ENCODE measurements around the gene CITED2.

Gene CITED2

DNA sequence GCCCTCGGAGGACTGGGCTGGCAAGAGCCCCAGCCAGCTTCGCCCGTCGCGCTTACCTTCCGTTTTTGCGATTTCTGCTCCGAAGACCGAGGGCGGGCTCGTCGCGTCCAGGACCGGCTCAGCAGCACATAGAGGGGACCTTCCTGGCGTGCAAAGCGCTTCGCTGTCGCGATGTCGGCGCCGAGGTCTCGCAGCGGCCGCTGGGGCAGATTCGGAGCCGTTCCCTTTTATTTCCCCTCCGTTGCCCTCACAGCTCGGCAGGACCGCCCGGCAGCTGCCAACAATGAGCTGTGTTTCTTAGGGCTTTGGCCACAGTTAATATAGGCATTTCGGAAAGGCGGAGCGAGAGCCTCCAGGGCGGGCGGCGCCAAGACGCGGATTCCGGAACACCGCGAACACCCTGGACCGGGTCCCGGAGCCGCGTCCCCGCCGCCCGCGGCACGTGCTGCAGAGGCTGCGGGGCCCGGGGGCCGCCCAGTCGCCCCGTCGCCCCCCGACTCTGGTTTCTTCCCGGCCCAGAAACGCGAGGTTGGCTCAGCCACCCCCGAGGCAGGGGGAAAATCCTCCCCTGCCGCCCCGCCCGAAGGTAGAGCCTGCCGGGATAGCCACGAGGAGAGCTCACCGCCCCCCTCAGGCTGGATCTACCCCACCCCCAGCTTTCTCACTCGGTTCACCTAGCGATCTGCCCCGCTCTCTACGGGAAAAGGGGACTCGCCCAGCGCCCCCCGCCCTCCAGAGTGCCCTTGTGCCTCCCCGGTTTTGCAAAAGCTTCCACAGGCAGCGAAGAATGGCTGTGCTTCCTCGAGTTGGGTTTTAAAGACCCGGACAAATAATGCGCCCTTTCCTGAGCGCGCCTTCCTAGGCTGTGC is at the start of gene CITED2 (continued):
- TF ChIP-seq, protein P1, sequence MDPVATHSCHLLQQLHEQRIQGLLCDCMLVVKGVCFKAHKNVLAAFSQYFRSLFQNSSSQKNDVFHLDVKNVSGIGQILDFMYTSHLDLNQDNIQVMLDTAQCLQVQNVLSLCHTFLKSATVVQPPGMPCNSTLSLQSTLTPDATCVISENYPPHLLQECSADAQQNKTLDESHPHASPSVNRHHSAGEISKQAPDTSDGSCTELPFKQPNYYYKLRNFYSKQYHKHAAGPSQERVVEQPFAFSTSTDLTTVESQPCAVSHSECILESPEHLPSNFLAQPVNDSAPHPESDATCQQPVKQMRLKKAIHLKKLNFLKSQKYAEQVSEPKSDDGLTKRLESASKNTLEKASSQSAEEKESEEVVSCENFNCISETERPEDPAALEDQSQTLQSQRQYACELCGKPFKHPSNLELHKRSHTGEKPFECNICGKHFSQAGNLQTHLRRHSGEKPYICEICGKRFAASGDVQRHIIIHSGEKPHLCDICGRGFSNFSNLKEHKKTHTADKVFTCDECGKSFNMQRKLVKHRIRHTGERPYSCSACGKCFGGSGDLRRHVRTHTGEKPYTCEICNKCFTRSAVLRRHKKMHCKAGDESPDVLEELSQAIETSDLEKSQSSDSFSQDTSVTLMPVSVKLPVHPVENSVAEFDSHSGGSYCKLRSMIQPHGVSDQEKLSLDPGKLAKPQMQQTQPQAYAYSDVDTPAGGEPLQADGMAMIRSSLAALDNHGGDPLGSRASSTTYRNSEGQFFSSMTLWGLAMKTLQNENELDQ (tag by site-specific recombination; IDR thresholded peaks at IDR 0.05; ENCODE audit: low read depth): no peak
- TF ChIP-seq, protein P2, sequence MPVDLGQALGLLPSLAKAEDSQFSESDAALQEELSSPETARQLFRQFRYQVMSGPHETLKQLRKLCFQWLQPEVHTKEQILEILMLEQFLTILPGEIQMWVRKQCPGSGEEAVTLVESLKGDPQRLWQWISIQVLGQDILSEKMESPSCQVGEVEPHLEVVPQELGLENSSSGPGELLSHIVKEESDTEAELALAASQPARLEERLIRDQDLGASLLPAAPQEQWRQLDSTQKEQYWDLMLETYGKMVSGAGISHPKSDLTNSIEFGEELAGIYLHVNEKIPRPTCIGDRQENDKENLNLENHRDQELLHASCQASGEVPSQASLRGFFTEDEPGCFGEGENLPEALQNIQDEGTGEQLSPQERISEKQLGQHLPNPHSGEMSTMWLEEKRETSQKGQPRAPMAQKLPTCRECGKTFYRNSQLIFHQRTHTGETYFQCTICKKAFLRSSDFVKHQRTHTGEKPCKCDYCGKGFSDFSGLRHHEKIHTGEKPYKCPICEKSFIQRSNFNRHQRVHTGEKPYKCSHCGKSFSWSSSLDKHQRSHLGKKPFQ (tag by site-specific recombination; IDR thresholded peaks at IDR 0.05): peak; percentile 60; the same call in 1 of the 2 replicates
- no peak for TF ChIP-seq ZNF366 (tag by site-specific recombination; conservative IDR thresholded peaks at IDR 0.05)
- TF ChIP-seq, protein P3, sequence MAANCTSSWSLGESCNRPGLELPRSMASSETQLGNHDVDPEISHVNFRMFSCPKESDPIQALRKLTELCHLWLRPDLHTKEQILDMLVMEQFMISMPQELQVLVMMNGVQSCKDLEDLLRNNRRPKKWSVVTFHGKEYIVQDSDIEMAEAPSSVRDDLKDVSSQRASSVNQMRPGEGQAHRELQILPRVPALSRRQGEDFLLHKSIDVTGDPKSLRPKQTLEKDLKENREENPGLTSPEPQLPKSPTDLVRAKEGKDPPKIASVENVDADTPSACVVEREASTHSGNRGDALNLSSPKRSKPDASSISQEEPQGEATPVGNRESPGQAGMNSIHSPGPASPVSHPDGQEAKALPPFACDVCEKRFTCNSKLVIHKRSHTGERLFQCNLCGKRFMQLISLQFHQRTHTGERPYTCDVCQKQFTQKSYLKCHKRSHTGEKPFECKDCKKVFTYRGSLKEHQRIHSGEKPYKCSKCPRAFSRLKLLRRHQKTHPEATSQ (tag by site-specific recombination; IDR thresholded peaks at IDR 0.05): no peak
- TF ChIP-seq ZBTB8A (tag by site-specific recombination; IDR thresholded peaks at IDR 0.05): peak; percentile 77
- TF ChIP-seq, protein P4, sequence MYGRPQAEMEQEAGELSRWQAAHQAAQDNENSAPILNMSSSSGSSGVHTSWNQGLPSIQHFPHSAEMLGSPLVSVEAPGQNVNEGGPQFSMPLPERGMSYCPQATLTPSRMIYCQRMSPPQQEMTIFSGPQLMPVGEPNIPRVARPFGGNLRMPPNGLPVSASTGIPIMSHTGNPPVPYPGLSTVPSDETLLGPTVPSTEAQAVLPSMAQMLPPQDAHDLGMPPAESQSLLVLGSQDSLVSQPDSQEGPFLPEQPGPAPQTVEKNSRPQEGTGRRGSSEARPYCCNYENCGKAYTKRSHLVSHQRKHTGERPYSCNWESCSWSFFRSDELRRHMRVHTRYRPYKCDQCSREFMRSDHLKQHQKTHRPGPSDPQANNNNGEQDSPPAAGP (tag by site-specific recombination; IDR thresholded peaks at IDR 0.05): peak; percentile 62
- TF ChIP-seq, protein P5, sequence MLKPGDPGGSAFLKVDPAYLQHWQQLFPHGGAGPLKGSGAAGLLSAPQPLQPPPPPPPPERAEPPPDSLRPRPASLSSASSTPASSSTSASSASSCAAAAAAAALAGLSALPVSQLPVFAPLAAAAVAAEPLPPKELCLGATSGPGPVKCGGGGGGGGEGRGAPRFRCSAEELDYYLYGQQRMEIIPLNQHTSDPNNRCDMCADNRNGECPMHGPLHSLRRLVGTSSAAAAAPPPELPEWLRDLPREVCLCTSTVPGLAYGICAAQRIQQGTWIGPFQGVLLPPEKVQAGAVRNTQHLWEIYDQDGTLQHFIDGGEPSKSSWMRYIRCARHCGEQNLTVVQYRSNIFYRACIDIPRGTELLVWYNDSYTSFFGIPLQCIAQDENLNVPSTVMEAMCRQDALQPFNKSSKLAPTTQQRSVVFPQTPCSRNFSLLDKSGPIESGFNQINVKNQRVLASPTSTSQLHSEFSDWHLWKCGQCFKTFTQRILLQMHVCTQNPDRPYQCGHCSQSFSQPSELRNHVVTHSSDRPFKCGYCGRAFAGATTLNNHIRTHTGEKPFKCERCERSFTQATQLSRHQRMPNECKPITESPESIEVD (tag by site-specific recombination; IDR thresholded peaks at IDR 0.05): peak; percentile 34; the same call in 1 of the 2 replicates
- TF ChIP-seq ZBTB48 (tag by site-specific recombination; IDR thresholded peaks at IDR 0.05): peak; percentile 79
- TF ChIP-seq, protein P6, sequence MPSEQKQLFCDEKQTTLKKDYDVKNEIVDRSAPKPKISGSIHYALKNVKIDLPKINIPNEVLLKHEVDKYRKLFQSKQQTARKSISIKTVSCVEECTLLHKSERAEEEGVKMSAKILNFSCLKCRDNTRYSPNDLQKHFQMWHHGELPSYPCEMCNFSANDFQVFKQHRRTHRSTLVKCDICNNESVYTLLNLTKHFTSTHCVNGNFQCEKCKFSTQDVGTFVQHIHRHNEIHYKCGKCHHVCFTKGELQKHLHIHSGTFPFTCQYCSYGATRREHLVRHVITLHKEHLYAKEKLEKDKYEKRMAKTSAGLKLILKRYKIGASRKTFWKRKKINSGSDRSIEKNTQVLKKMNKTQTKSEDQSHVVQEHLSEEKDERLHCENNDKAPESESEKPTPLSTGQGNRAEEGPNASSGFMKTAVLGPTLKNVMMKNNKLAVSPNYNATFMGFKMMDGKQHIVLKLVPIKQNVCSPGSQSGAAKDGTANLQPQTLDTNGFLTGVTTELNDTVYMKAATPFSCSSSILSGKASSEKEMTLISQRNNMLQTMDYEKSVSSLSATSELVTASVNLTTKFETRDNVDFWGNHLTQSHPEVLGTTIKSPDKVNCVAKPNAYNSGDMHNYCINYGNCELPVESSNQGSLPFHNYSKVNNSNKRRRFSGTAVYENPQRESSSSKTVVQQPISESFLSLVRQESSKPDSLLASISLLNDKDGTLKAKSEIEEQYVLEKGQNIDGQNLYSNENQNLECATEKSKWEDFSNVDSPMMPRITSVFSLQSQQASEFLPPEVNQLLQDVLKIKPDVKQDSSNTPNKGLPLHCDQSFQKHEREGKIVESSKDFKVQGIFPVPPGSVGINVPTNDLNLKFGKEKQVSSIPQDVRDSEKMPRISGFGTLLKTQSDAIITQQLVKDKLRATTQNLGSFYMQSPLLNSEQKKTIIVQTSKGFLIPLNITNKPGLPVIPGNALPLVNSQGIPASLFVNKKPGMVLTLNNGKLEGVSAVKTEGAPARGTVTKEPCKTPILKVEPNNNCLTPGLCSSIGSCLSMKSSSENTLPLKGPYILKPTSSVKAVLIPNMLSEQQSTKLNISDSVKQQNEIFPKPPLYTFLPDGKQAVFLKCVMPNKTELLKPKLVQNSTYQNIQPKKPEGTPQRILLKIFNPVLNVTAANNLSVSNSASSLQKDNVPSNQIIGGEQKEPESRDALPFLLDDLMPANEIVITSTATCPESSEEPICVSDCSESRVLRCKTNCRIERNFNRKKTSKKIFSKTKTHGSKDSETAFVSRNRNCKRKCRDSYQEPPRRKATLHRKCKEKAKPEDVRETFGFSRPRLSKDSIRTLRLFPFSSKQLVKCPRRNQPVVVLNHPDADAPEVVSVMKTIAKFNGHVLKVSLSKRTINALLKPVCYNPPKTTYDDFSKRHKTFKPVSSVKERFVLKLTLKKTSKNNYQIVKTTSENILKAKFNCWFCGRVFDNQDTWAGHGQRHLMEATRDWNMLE (tag by site-specific recombination; conservative IDR thresholded peaks at IDR 0.05; ENCODE audit: low read depth): no peak
- TF ChIP-seq TRIM28 (IDR thresholded peaks at IDR 0.05; ENCODE audit: borderline replicate concordance, low read length): no peak; the same call in 1 of the 2 replicates
- TF ChIP-seq ZNF791 (tag by site-specific recombination; IDR thresholded peaks at IDR 0.05): no peak
- TF ChIP-seq GLIS1 (tag by site-specific recombination; IDR thresholded peaks at IDR 0.05): no peak
- peak; percentile 77; the same call in 1 of the 2 replicates for TF ChIP-seq ZNF624 (tag by site-specific recombination; IDR thresholded peaks at IDR 0.05)
- no peak; the same call in 1 of the 2 replicates for TF ChIP-seq KLF7 (tag by site-specific recombination; IDR thresholded peaks at IDR 0.05; ENCODE audit: borderline replicate concordance)
- peak; percentile 80 for TF ChIP-seq ZNF394 (tag by site-specific recombination; IDR thresholded peaks at IDR 0.05; ENCODE audit: borderline replicate concordance)
- 0 out of 2 replicates have a peak, but pooled peaks have one; percentile 70 for TF ChIP-seq ZNF174 (tag by site-specific recombination; IDR thresholded peaks at IDR 0.05)
- no peak for TF ChIP-seq ZNF214 (tag by site-specific recombination; IDR thresholded peaks at IDR 0.05; ENCODE audit: borderline replicate concordance)
- no peak for TF ChIP-seq YY2 (tag by site-specific recombination; IDR thresholded peaks at IDR 0.05)
- peak; percentile 30; the same call in 1 of the 2 replicates for TF ChIP-seq ZNF558 (tag by site-specific recombination; IDR thresholded peaks at IDR 0.05)
- TF ChIP-seq TCF7L2 (IDR thresholded peaks at IDR 0.05; ENCODE audit: borderline replicate concordance, low read depth, low read length): no peak
- TF ChIP-seq, protein P7, sequence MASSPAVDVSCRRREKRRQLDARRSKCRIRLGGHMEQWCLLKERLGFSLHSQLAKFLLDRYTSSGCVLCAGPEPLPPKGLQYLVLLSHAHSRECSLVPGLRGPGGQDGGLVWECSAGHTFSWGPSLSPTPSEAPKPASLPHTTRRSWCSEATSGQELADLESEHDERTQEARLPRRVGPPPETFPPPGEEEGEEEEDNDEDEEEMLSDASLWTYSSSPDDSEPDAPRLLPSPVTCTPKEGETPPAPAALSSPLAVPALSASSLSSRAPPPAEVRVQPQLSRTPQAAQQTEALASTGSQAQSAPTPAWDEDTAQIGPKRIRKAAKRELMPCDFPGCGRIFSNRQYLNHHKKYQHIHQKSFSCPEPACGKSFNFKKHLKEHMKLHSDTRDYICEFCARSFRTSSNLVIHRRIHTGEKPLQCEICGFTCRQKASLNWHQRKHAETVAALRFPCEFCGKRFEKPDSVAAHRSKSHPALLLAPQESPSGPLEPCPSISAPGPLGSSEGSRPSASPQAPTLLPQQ (tag by site-specific recombination; IDR thresholded peaks at IDR 0.05): peak; percentile 91
